Measurements from ENCODE around the gene NFKBIL1. TPM values are rescaled to one million over a fixed set of nuclear protein-coding genes. Genes with fewer than 3 reads are reported as not detected.

The NFKBIL1 gene
- total and polyA plus RNA-seq, 2 of the 4 experiments (the other 2 are of a cell fraction), result 7.8 to 10.8 TPM

DNA sequence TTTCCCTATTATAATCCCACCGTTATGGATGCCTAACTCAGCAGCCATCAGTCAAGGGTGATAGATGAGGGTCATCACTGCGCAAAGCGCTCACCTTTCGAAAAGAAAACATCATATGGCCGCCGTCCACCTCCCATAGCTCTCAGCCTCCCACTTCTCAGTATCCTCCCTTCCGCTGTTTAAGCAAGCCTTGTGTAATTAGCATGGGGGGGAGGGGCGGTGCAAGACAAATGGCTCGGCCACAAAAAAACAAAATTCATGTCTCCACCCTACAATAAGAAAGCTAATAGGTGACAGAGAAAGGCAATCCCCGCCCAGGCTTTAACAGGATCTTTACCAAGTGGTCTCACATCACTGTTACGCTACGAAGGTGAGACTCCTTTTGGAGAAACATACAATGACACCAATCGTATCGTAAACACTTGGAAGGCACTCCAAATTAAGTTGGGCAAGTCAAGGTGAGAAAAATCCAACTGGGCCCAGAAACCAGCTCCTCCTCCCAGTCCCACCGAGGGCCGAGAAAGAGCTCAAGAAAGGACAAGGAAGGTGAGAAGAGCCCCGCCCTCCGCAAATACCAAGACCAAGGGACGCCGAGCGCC is 6.2 kb upstream of the NFKBIL1 start:
- WGBS, 2 experiments (ENCODE audit: extremely low coverage in 2 of 2, insufficient read length in 1 of 2), result 0% methylated on average over 2 of the region's 21 CpGs; no CpG with 5 or more reads in 1 of the 2 experiments
- Histone ChIP-seq H3K36me3 (ENCODE audit: control insufficient read depth, insufficient read depth, low read length) (peaks cover 32% of the 10 kb centered on the region), H3K79me1 (ENCODE audit: low read depth in 1 of 2, low read length in 2 of 2) (peaks cover 14 to 54% of the 10 kb centered on the region in 2 experiments), H3K23ac (ENCODE audit: low read depth, low read length) (peak overlapping the region; percentile 99), H2AFZ (replicated peaks; ENCODE audit: low read length, poor library complexity) (peak overlapping the region; percentile 93), H2AK5ac (ENCODE audit: low read depth, low read length) (peak overlapping the region; percentile 99), H3K27ac (ENCODE audit: insufficient read depth, low read length) (peak overlapping the region; percentile 83), H3K14ac (replicated peaks; ENCODE audit: low read depth, low read length) (peak overlapping the region; percentile 100), H4K5ac (ENCODE audit: low read depth, low read length) (peak overlapping the region; percentile 87), H2AK9ac (replicated peaks; ENCODE audit: low read depth, low read length, poor library complexity) (peak overlapping the region; percentile 98), H2BK5ac (ENCODE audit: low read depth, low read length, poor library complexity, severe bottlenecking) (peak overlapping the region; percentile 99), H3K4ac (ENCODE audit: low read depth, low read length) (peak overlapping the region; percentile 96), H3K9me3 (ENCODE audit: control insufficient read depth, insufficient read depth, low read length) (no peaks in the 10 kb centered on the region), H2BK15ac (ENCODE audit: low read depth, low read length) (peak overlapping the region; percentile 35; the same call in 1 of the 3 replicates), H3K9ac (ENCODE audit: low read depth, low read length) (peak overlapping the region; percentile 99), H3K4me1 (ENCODE audit: control insufficient read depth, insufficient read depth, low read length) (peaks cover 10% of the 10 kb centered on the region), H3K27me3 (ENCODE audit: control insufficient read depth, insufficient read depth, low read length) (no peaks in the 10 kb centered on the region), H2BK120ac (ENCODE audit: low read depth, low read length) (peak overlapping the region; percentile 73), H3K56ac (ENCODE audit: extremely low read depth, insufficient read depth, low read length) (peak overlapping the region; percentile 99), H2BK20ac (ENCODE audit: low read depth, low read length) (peak overlapping the region; percentile 36; the same call in 1 of the 2 replicates), H4K8ac (ENCODE audit: low read depth in 2 of 2, low read length in 2 of 2) (peak overlapping the region; percentile 87 to 99), H3K18ac (ENCODE audit: low read depth, low read length) (peak overlapping the region; percentile 69), H3K9me1 (ENCODE audit: insufficient read depth, low read length) (0 out of 2 replicates have a peak, but pooled peaks cover 6% of the 10 kb centered on the region), H4K20me1 (ENCODE audit: insufficient read depth, low read length) (peaks cover 56% of the 10 kb centered on the region), H3K4me2 (ENCODE audit: low read depth, low read length) (peak overlapping the region; percentile 85), H4K91ac (ENCODE audit: insufficient read depth, low read depth, low read length) (peak overlapping the region; percentile 99), H3K4me3 (ENCODE audit: insufficient read depth, low read depth, low read length) (peak overlapping the region; percentile 72)
- dilution Hi-C loops (cut with HindIII; ENCODE audit: low sequenced_read_pairs, unreplicated experiment) (no loop called here), in situ Hi-C loops (cut with MboI; ENCODE audit: low sequenced_read_pairs) (loop anchor here (5.0 to 10.0 kb wide), 2 partner anchors 49 to 294 kb away; no protein-coding TSS in a partner anchor), intact Hi-C loops (cut with micrococcal nuclease) (loop anchor here (1.0 kb wide), 1 partner anchor 48 kb away; no protein-coding TSS in a partner anchor)
- DNase-seq (peak; percentile 50), ATAC-seq (ENCODE audit: low read depth) (peak; percentile 25; the same call in 1 of the 2 replicates)
- POLR2A ChIA-PET (ENCODE audit: unreplicated experiment), result interaction anchor here (0.6 to 1.0 kb wide), 4 partner anchors 45 to 1428 kb away, joined by 3 to 4 read pairs (median 4); partner anchors contain the start of gene C6orf47
- CTCF ChIA-PET, result interaction anchor here (0.6 to 1.5 kb wide), 4 partner anchors 9 to 58 kb away, joined by 3 to 6 read pairs (median 3); no protein-coding TSS in a partner anchor
- TSS peak; percentile 86 for BruUV-seq (replicated peaks)
- peak; percentile 68 for TF ChIP-seq CEBPB (IDR thresholded peaks at IDR 0.05; ENCODE audit: low read depth, low read length)
- no peak for TF ChIP-seq POLR2A (IDR thresholded peaks at IDR 0.05; ENCODE audit: low read depth, low read length)
- TF ChIP-seq NFE2L2 (IDR thresholded peaks at IDR 0.05; ENCODE audit: low read depth, low read length), result no peak
- TF ChIP-seq MAFK (IDR thresholded peaks at IDR 0.05; ENCODE audit: low read depth, low read length), result no peak
- TF ChIP-seq RAD21 (IDR thresholded peaks at IDR 0.05; ENCODE audit: low read length), result 0 out of 2 replicates have a peak, but pooled peaks have one; percentile 4
- TF ChIP-seq CHD1 (IDR thresholded peaks at IDR 0.05; ENCODE audit: low read depth, low read length), result 0 out of 2 replicates have a peak, but pooled peaks have one; percentile 22

Measured in IMR-90 (cell line).